ENCODE data around the gene COX7A2L. TPM values are rescaled to one million over a fixed set of nuclear protein-coding genes. Genes with fewer than 3 reads are reported as not detected.

Gene COX7A2L
- total and polyA plus RNA-seq, 2 of the 8 experiments (the other 6 are each of a cell fraction or from before 2014, with no cell fraction given): 85.6 to 114 TPM

Other genes starting within 250 kb of the COX7A2L start
- 99.4 and 104 TPM in 2 replicates for gene EML4, start 191.9 kb downstream of the COX7A2L start, total RNA-seq (2021; fragmentation: NEBNext Ultra II Directional; extraction: Animal tissue kit (Norgen Biotek cat#: 25700))
- 32.5 and 50.1 TPM in 2 replicates for gene EML4, start 191.9 kb downstream of the COX7A2L start, polyA plus RNA-seq (2011; rRNA removed)
- 21.3 and 22.3 TPM in 2 replicates for gene KCNG3, start 132.8 kb upstream of the COX7A2L start, total RNA-seq (2021; fragmentation: NEBNext Ultra II Directional; extraction: Animal tissue kit (Norgen Biotek cat#: 25700))
- gene KCNG3, start 132.8 kb upstream of the COX7A2L start, polyA plus RNA-seq (2011; rRNA removed): 7.8 and 8.1 TPM in 2 replicates
- gene MTA3, start 207.4 kb upstream of the COX7A2L start, total RNA-seq (2021; fragmentation: NEBNext Ultra II Directional; extraction: Animal tissue kit (Norgen Biotek cat#: 25700)): 184 and 197 TPM in 2 replicates
- gene MTA3, start 207.4 kb upstream of the COX7A2L start, polyA plus RNA-seq (2011; rRNA removed): 106 and 125 TPM in 2 replicates

All from H1 (cell line).